Measurements from ENCODE around the gene HSD17B2.

- TF ChIP-seq CTCF (IDR thresholded peaks at IDR 0.05; ENCODE audit: low read length), result no peak
- no peak for TF ChIP-seq EZH2 (IDR thresholded peaks at IDR 0.05; ENCODE audit: borderline replicate concordance, low read length)
Observed at GRCh38 chr16:82005027-82005830, 29.8 kb upstream of the HSD17B2 start.
